A673 (cell line): Measurements from ENCODE around the gene LHX6.

Experiments
- CTCF ChIP-seq: fragments of 300-800, 200-600 bp; sonication (generic); conservative IDR thresholded peaks from 2 replicates; pipeline ENCODE4 v1.5.1; 2017; ENCODE audit warnings: low read depth, mild to moderate bottlenecking, antibody characterized with exemption, low read length, moderate library complexity, mixed read lengths
- EZH2 ChIP-seq: fragments of 200-600 bp; sonication (generic); IDR thresholded peaks from 2 replicates; pipeline ENCODE4 v1.6.1; 2017; ENCODE audit warnings: borderline replicate concordance, low read depth, mild to moderate bottlenecking, mixed read lengths, antibody characterized with exemption, low read length; ENCODE audit not compliant: poor library complexity, severe bottlenecking

DNA sequence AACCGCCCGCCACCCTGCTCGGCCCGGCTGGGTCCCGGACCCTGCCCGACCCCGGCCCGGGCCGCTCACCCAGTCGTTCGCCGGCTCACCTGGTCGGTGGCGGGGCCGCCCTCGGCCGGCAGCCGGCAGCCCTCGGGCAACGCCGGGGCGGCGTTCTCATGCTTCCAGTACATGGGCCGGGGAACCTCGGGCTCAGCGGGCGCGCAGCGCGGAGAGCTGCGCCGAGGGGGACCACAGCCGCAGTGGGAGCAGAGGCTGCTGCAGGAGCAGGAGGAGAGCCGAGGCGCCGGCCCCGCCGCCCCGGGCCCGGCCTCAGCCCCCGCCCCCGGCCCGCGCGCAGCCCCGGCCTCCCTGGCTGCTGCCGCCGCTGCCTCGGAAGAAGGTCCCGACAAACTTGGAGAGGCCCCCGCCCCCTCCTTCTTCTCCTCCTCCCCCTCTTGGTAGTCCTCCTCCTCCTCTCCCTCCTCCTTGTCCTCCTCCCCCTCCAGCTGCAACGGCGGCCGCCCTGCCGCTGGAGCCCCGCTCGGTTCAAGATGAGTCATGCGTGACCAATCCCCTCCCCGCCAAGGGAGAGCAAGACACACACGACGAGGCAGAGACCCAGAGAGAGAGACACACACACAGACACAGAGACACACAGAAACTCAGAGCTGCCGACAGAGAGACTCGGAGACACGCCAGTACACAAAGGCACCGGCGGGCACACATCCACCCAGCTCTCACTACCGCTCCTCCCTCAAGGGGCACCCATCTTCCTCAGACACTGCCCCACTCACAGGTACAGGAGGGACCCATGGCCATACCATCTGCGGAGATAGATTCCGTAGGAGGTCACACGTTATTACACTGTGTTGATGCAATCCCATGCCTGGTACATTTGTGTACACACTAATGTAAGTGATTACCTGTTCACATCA lies at the start of gene LHX6:
- TF ChIP-seq CTCF (no peak), EZH2 (peak; percentile 98)
